Karpas-422 (cell line): Measurements from ENCODE around the gene CCDC7. TPM values are rescaled to one million over a fixed set of nuclear protein-coding genes. Genes with fewer than 3 reads are reported as not detected.
"Not testable (repeated sequence)": the region's sequence is repeated elsewhere in the genome, so short reads cannot be mapped to it uniquely, and the experiment has no call there.

Experiments used
- DNase-seq: peaks from one replicate; pipeline ENCODE4 v3.0.0-alpha.2; 2015
- H2AFZ ChIP-seq: fragments of 200-600 bp; sonication (generic); 2 replicates; pipeline ENCODE4 v1.6.1; 2014; ENCODE audit warnings: antibody characterized with exemption, low read length, mixed read lengths
- H3K27ac ChIP-seq: fragments of 200-600 bp; sonication (generic); 2 replicates; pipeline ENCODE4 v1.5.1; 2014; ENCODE audit warnings: mild to moderate bottlenecking, low read length, moderate library complexity
- H3K27me3 ChIP-seq: fragments of 200-600 bp; sonication (generic); 2 replicates; pipeline ENCODE4 v1.6.1; 2014; ENCODE audit warnings: low read length, mixed read lengths
- H3K36me3 ChIP-seq: fragments of 200-600 bp; sonication (generic); 2 replicates; pipeline ENCODE4 v1.6.1; 2014; ENCODE audit warnings: low read length, mixed read lengths; ENCODE audit not compliant: insufficient read depth
- H3K4me1 ChIP-seq: fragments of 200-600 bp; sonication (generic); 2 replicates; pipeline ENCODE4 v1.6.1; 2014; ENCODE audit warnings: mild to moderate bottlenecking, low read length, mixed read lengths
- H3K4me2 ChIP-seq: fragments of 200-600 bp; sonication (generic); 2 replicates; pipeline ENCODE4 v1.6.1; 2014; ENCODE audit warnings: low read length, low read depth, mild to moderate bottlenecking; ENCODE audit not compliant: poor library complexity, severe bottlenecking
- H3K4me3 ChIP-seq: fragments of 200-600 bp; sonication (generic); 2 replicates; pipeline ENCODE4 v1.5.1; 2014; ENCODE audit warnings: mild to moderate bottlenecking, antibody characterized with exemption, low read length, mixed read lengths
- H3K79me2 ChIP-seq: fragments of 200-600 bp; sonication (generic); 2 replicates; pipeline ENCODE4 v1.6.1; 2014; ENCODE audit warnings: mild to moderate bottlenecking, low read length, mixed read lengths
- H3K9ac ChIP-seq: fragments of 200-600 bp; sonication (generic); 2 replicates; pipeline ENCODE4 v1.6.0; 2014; ENCODE audit warnings: low read length
- H3K9me2 ChIP-seq: fragments of 200-600 bp; sonication (generic), shearing (Covaris generic); replicated peaks from 2 replicates; pipeline ENCODE4 v1.6.0; 2014; ENCODE audit warnings: mild to moderate bottlenecking, low read length, moderate library complexity; ENCODE audit not compliant: insufficient read depth
- H3K9me3 ChIP-seq: fragments of 300-700, 200-600 bp; sonication (generic); 2 replicates; pipeline ENCODE4 v1.6.1; 2014; ENCODE audit warnings: low read length, mixed read lengths
- H4K20me1 ChIP-seq: fragments of 200-600 bp; sonication (generic); 2 replicates; pipeline ENCODE4 v1.6.1; 2014; ENCODE audit warnings: mild to moderate bottlenecking, antibody characterized with exemption, low read length, low read depth; ENCODE audit not compliant: insufficient read depth
- total RNA-seq: library from RNA; depleted of rRNA; stranded (reverse); fragments of >200 nt; shearing (Covaris generic); gene quantifications from 2 replicates; pipeline ENCODE4 v1.2.3, GENCODE V29; 2014; ENCODE audit warnings: low replicate concordance

CCDC7 gene
- total RNA-seq, 1 experiment from 2014 or later, result 19.7 TPM

DNA sequence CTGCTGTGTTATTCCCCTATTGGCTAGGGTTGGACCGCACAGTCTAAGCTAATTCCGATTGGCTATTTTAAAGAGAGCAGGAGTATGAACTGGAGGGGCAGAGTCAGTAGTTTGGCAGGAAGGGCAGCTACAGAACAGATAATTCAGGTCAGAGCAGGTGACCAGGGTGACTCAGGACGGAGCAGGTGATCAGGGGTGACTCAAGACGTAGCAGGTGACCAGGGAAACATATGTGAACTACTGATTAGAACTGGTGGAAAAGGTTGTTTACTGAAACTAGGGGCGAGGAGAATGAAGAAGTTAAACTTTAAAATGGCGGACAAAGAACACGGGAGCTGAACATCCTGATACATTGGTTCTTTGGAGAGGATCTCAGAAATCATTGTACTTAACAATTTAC lies 102.3 kb downstream of the CCDC7 start:
- H3K27me3 ChIP-seq, result no peaks in the 10 kb centered on the region
- no peaks in the 10 kb centered on the region for H3K9me3 ChIP-seq
- no peak overlapping the region for H3K9ac ChIP-seq
- H4K20me1 ChIP-seq, result no peaks in the 10 kb centered on the region
- no peak overlapping the region for H3K4me3 ChIP-seq
- no peaks in the 10 kb centered on the region for H3K4me1 ChIP-seq
- no peaks in the 10 kb centered on the region for H3K79me2 ChIP-seq
- H3K27ac ChIP-seq, result no peak overlapping the region
- H3K9me2 ChIP-seq, result no peaks in the 10 kb centered on the region
- H3K36me3 ChIP-seq, result no peaks in the 10 kb centered on the region
- H3K4me2 ChIP-seq, result no peak overlapping the region
- no peak for DNase-seq
- H2AFZ ChIP-seq, result no peak overlapping the region

DNA sequence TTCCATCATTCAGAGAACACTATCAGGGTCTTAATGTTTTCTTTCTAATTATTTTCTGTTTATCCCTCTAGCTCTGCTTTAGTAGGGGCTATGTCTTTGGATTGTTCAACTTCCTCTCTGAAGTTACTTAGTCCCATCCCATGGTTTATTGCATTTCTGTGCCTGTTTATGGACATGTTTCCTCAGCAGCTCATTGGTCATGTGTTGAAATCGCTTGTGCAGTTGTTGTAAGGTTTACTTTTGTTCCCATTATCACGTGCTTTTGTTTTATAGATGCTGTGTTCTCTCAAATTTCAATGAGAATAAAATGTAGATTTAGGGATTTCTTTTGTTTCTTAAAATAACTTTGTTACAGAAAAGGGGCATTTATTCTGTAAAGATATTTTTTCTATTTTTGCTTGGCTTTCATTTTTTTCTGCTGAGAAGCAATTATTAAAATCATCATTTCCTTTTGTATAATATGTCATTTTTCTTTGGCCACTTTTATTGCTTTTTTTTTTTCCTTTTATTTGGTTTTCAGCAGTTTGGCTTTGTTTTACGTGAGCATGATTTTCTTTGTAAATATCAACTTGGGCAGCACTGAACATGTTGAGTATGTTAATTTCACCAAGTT lies 110.9 kb downstream of the CCDC7 start:
- no peak overlapping the region for H3K4me3 ChIP-seq
- H3K9me2 ChIP-seq, result no peaks in the 10 kb centered on the region
- no peaks in the 10 kb centered on the region for H3K79me2 ChIP-seq
- H4K20me1 ChIP-seq, result no peaks in the 10 kb centered on the region
- no peak overlapping the region for H3K27ac ChIP-seq
- no peaks in the 10 kb centered on the region for H3K36me3 ChIP-seq
- no peaks in the 10 kb centered on the region for H3K4me1 ChIP-seq
- no peaks in the 10 kb centered on the region for H3K27me3 ChIP-seq
- H3K9me3 ChIP-seq, result no peaks in the 10 kb centered on the region
- no peak overlapping the region for H2AFZ ChIP-seq
- DNase-seq, result no peak
- H3K4me2 ChIP-seq, result no peak overlapping the region
- no peak overlapping the region for H3K9ac ChIP-seq

DNA sequence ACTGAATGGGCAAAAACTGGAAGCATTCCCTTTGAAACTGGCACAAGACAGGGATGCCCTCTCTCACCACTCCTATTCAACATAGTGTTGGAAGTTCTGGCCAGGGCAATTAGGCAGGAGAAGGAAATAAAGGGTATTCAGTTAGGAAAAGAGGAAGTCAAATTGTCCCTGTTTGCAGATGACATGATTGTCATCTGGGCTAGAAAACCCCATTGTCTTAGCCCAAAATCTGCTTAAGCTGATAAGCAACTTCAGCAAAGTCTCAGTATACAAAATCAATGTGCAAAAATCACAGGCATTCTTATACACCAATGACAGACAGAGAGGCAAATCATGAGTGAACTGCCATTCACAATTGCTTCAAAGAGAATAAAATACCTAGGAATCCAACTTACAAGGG lies 116.8 kb downstream of the CCDC7 start:
- not testable (repeated sequence) for H3K9me3 ChIP-seq

DNA sequence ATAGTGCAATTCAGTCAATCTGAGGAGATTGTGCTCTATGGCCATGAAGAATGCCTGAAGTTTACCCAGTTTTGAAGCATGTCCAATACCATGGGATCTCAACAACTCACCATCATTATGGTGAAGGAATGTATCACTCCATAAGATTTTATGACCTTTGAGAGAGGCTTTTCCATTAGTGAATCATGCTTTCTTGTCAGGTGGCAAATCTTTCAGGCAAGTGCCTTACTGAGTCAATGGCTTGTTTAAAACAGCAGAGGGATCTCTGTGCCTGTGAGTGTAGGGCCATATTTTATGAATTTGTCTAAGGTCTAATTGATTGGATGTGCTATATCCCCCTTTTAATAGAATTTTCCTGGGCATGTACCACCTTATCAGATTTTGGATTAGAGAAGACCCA lies 131.5 kb downstream of the CCDC7 start:
- Histone ChIP-seq H3K4me3 (no peak overlapping the region), H3K79me2 (no peaks in the 10 kb centered on the region), H4K20me1 (no peaks in the 10 kb centered on the region), H3K9me3 (no peaks in the 10 kb centered on the region), H3K27ac (no peak overlapping the region), H3K9ac (no peak overlapping the region), H3K4me1 (no peaks in the 10 kb centered on the region), H3K36me3 (no peaks in the 10 kb centered on the region), H2AFZ (no peak overlapping the region), H3K9me2 (no peaks in the 10 kb centered on the region), H3K4me2 (no peak overlapping the region), H3K27me3 (no peaks in the 10 kb centered on the region)
- DNase-seq, result no peak

More for the DNA sequence above, 116.8 kb downstream of the CCDC7 start:
- H3K27ac ChIP-seq, DNase-seq, H2AFZ ChIP-seq, H3K4me2 ChIP-seq, H4K20me1 ChIP-seq, H3K9me2 ChIP-seq, H3K9ac ChIP-seq, H3K79me2 ChIP-seq, H3K4me3 ChIP-seq, H3K36me3 ChIP-seq, H3K27me3 ChIP-seq, H3K4me1 ChIP-seq: not testable (repeated sequence)

DNA sequence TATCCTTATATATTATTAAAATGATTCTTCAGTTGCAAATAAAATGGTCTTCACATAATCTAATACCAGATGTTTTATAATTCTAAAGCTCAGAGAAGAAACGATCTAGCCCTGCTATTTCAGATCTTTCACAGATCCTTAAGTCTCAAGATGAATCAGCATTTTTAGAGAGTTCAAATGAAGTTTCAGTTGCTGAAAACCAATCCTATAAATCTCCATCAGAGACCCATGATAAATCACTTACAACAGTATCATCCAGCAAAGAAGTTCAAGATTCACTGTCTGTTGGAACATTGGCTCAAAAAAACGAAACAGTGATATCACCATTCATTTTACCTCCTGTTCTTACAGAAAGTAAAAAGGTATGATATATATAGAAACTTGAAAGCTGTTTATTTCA lies 137.0 kb downstream of the CCDC7 start:
- H3K9ac ChIP-seq, result no peak overlapping the region
- H3K9me3 ChIP-seq, result no peaks in the 10 kb centered on the region
- no peaks in the 10 kb centered on the region for H3K9me2 ChIP-seq
- H3K27ac ChIP-seq, result no peak overlapping the region
- no peak overlapping the region for H3K4me3 ChIP-seq
- no peaks in the 10 kb centered on the region for H3K27me3 ChIP-seq
- no peaks in the 10 kb centered on the region for H3K36me3 ChIP-seq
- no peaks in the 10 kb centered on the region for H4K20me1 ChIP-seq
- H2AFZ ChIP-seq, result no peak overlapping the region
- DNase-seq, result no peak
- H3K4me1 ChIP-seq, result no peaks in the 10 kb centered on the region
- H3K4me2 ChIP-seq, result no peak overlapping the region
- H3K79me2 ChIP-seq, result no peaks in the 10 kb centered on the region

DNA sequence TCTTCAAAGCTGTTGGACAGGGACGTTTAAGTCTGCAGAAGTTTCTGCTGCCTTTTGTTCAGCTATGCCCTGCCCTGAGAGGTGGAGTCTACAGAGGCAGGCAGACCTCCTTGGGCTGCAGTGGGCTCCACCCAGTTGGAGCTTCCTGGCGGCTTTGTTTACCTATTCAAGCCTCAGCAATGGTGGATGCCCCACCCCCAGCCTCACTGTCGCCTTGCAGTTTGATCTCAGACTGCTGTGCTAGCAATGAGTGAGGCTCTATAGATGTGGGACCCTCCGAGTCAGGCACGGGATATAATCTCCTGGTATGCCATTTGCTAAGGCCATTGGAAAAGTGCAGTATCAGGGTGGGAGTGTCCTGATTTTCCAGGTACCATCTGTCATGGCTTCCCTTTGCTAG lies 152.1 kb downstream of the CCDC7 start:
- H3K4me3 ChIP-seq, H3K4me1 ChIP-seq, H3K36me3 ChIP-seq, H3K79me2 ChIP-seq, H3K4me2 ChIP-seq, H3K9me2 ChIP-seq, H3K9me3 ChIP-seq, DNase-seq, H3K27ac ChIP-seq, H3K9ac ChIP-seq, H3K27me3 ChIP-seq, H4K20me1 ChIP-seq, H2AFZ ChIP-seq: not testable (repeated sequence)

DNA sequence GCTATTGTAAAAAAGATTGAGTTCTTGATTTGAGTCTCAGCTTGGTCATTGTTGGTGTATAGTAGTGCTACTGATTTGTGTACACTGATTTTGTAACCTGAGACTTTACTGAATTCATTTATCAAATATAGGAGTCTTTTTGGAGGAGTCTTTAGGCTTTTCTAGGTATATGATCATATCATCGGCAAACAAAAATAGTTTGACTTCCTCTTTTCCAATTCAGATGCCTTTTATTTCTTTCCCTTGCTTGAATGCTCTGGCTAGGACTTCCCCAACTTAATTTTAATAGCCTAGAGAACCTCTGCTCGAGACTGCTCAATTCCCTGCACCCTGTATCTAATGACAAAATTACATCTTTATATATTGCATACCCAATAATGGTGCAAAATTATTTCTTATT lies 154.4 kb downstream of the CCDC7 start:
- no peaks in the 10 kb centered on the region for H3K27me3 ChIP-seq
- no peaks in the 10 kb centered on the region for H4K20me1 ChIP-seq
- no peak overlapping the region for H2AFZ ChIP-seq
- H3K4me3 ChIP-seq, result no peak overlapping the region
- H3K9me2 ChIP-seq, result no peaks in the 10 kb centered on the region
- H3K9ac ChIP-seq, result no peak overlapping the region
- H3K36me3 ChIP-seq, result no peaks in the 10 kb centered on the region
- no peaks in the 10 kb centered on the region for H3K4me1 ChIP-seq
- peaks cover 3% of the 10 kb centered on the region; the same call in 1 of the 2 replicates for H3K9me3 ChIP-seq
- H3K27ac ChIP-seq, result no peak overlapping the region
- no peak for DNase-seq
- H3K4me2 ChIP-seq, result no peak overlapping the region
- H3K79me2 ChIP-seq, result no peaks in the 10 kb centered on the region

DNA sequence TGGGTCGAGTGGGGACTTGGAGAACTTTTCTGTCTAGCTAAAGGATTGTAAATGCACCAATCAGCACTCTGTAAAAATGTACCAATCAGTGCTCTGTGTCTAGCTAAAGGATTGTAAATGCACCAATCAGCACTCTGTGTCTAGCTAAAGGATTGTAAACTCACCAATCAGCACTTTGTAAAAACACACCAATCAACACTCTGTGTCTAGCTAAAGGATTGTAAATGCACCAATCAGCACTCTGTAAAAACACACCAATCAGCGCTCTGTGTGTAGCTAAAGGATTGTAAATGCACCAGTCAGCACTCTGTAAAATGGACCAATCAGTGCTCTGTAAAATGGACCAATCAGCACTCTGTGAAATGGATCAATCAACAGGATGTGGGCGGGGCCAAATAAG lies 155.6 kb downstream of the CCDC7 start:
- H3K4me3 ChIP-seq, H3K36me3 ChIP-seq, H3K4me2 ChIP-seq, H3K9me3 ChIP-seq, H3K9me2 ChIP-seq, H2AFZ ChIP-seq, DNase-seq, H4K20me1 ChIP-seq, H3K27ac ChIP-seq, H3K27me3 ChIP-seq, H3K9ac ChIP-seq, H3K4me1 ChIP-seq, H3K79me2 ChIP-seq: not testable (repeated sequence)

DNA sequence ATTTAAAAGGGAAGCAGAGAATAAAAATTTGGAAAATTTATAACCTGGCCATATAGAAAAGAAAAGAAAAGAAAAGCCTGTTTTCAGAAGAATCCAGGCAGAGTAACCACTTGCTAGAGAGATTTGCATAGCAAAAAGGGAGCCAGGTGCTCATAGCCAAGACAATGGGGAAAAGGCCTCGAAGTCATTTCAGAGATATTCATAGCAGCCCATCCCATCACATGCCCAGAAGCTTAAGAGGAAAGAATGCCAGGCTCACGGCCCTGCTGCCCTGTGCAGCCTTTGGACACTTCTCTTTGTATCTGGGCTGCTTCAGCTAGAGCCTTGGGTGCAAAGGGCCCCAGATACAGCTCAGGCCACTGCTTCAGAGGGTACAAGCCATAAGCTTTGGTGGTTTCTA lies 159.8 kb downstream of the CCDC7 start:
- no peak for DNase-seq
- H3K9ac ChIP-seq, result no peak overlapping the region
- no peaks in the 10 kb centered on the region for H3K27me3 ChIP-seq
- H3K79me2 ChIP-seq, result no peaks in the 10 kb centered on the region
- no peaks in the 10 kb centered on the region for H3K9me2 ChIP-seq
- peaks cover 3% of the 10 kb centered on the region; the same call in 1 of the 2 replicates for H3K9me3 ChIP-seq
- H3K4me1 ChIP-seq, result peaks cover 4% of the 10 kb centered on the region; the same call in 1 of the 2 replicates
- H4K20me1 ChIP-seq, result no peaks in the 10 kb centered on the region
- no peak overlapping the region for H3K4me3 ChIP-seq
- no peak overlapping the region for H3K4me2 ChIP-seq
- no peak overlapping the region for H2AFZ ChIP-seq
- H3K27ac ChIP-seq, result no peak overlapping the region
- no peaks in the 10 kb centered on the region for H3K36me3 ChIP-seq
